Neural crest cell (in vitro differentiated cells): Measurements from ENCODE around the gene GRK4. TPM values are rescaled to one million over a fixed set of nuclear protein-coding genes. Genes with fewer than 3 reads are reported as not detected.

Experiments used
- DNase-seq: peaks from one replicate; pipeline ENCODE4 v3.0.0; 2021; ENCODE audit warnings: low read depth, mixed read lengths, low spot score
- H3K27ac Mint-ChIP-seq: one replicate; pipeline ENCODE4 v1.8.0; 2021; ENCODE audit warnings: mild to moderate bottlenecking, mixed read lengths; ENCODE audit not compliant: unreplicated experiment
- H3K27me3 Mint-ChIP-seq: 2 replicates; pipeline ENCODE4 v1.8.0; 2021; ENCODE audit warnings: low read depth, mild to moderate bottlenecking, mixed read lengths
- H3K36me3 Mint-ChIP-seq: 2 replicates; pipeline ENCODE4 v1.8.0; 2021; ENCODE audit warnings: low read depth, mild to moderate bottlenecking, mixed read lengths
- H3K4me1 Mint-ChIP-seq: 2 replicates; pipeline ENCODE4 v1.8.0; 2021; ENCODE audit warnings: mixed read lengths
- H3K4me3 Mint-ChIP-seq: one replicate; pipeline ENCODE4 v1.8.0; 2021; ENCODE audit warnings: mild to moderate bottlenecking, mixed read lengths
- H3K9me3 Mint-ChIP-seq: 2 replicates; pipeline ENCODE4 v1.8.0; 2021; ENCODE audit warnings: mixed read lengths
- total RNA-seq: library from RNA; stranded (reverse); gene quantifications from 2 replicates; pipeline ENCODE4 v1.2.1, GENCODE V29; 2021
- TF ChIP-seq, protein P1 (sequence below): fragments of 200-600 bp; sonication (generic); conservative IDR thresholded peaks from 2 replicates; pipeline ENCODE4 v1.5.0; 2021; ENCODE audit warnings: antibody characterized with exemption, mild to moderate bottlenecking

The GRK4 gene
- total RNA-seq, 1 donor from 2014 or later: 8.9 TPM

DNA sequence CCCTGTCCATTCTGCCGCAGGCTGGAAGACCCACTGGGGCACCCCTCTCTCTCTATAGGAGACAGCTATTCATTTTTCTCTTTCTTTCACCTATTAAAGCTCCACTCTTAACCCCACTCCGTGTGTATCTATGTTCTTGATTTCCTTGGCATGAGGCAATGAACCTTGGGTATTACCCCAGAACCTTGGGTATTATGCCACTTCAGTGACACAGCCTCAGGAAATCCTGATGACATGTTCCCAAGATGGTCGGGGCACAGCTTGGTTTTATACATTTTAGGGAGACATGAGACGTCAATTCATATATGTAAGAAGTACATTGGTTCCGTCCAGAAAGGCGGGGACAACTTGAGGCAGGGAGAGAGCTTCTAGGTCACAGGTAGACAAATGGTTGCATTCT lies 97.6 kb downstream of the GRK4 start:
- H3K27ac Mint-ChIP-seq: no peak overlapping the region
- H3K4me3 Mint-ChIP-seq: no peak overlapping the region
- TF ChIP-seq, protein P1, sequence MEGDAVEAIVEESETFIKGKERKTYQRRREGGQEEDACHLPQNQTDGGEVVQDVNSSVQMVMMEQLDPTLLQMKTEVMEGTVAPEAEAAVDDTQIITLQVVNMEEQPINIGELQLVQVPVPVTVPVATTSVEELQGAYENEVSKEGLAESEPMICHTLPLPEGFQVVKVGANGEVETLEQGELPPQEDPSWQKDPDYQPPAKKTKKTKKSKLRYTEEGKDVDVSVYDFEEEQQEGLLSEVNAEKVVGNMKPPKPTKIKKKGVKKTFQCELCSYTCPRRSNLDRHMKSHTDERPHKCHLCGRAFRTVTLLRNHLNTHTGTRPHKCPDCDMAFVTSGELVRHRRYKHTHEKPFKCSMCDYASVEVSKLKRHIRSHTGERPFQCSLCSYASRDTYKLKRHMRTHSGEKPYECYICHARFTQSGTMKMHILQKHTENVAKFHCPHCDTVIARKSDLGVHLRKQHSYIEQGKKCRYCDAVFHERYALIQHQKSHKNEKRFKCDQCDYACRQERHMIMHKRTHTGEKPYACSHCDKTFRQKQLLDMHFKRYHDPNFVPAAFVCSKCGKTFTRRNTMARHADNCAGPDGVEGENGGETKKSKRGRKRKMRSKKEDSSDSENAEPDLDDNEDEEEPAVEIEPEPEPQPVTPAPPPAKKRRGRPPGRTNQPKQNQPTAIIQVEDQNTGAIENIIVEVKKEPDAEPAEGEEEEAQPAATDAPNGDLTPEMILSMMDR: no peak
- DNase-seq: no peak
- no peaks in the 10 kb centered on the region for H3K4me1 Mint-ChIP-seq
- H3K27me3 Mint-ChIP-seq: no peaks in the 10 kb centered on the region
- H3K9me3 Mint-ChIP-seq: peaks cover 4% of the 10 kb centered on the region
- no peaks in the 10 kb centered on the region for H3K36me3 Mint-ChIP-seq

GRCh38 chr4:3062471-3062870 lies 99.1 kb downstream of the GRK4 start:
- Mint-ChIP-seq H3K27me3 (no peaks in the 10 kb centered on the region), H3K4me1 (no peaks in the 10 kb centered on the region), H3K36me3 (no peaks in the 10 kb centered on the region), H3K4me3 (no peak overlapping the region), H3K27ac (no peak overlapping the region), H3K9me3 (no peaks in the 10 kb centered on the region)
- TF ChIP-seq, protein P1: no peak
- no peak for DNase-seq

- Mint-ChIP-seq H3K36me3 (no peaks in the 10 kb centered on the region), H3K4me1 (no peaks in the 10 kb centered on the region), H3K27ac (no peak overlapping the region), H3K27me3 (no peaks in the 10 kb centered on the region), H3K4me3 (no peak overlapping the region), H3K9me3 (no peaks in the 10 kb centered on the region)
- TF ChIP-seq, protein P1: no peak
- DNase-seq: no peak
Observed at GRCh38 chr4:3065551-3065950, 102.2 kb downstream of the GRK4 start.

DNA sequence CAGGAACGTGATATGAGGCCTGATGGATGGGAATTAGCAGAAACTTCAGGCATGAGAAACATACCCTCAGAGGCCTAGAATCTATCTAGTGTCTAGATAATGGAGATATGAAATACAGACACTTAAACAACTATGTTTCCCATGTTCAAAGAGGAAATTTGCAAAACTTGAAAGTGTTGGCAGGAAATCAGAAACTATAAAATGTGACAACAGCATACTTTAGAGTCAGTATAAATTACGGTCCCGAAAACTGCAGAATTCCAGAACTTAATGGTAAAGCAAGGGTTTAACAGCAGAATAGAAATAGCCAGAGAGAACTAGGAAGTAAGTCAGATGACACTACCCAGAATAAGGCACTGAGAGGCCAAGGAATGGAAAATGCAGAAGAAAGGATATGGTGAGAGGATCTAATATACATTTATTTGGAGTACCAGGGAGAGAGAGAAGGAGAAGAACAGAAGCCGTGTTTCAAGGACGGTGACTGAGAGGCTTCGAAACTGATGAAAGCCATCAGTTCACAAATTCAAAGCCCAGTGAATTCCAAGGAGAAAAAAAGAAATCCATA lies 103.5 kb downstream of the GRK4 start:
- Mint-ChIP-seq H3K36me3 (no peaks in the 10 kb centered on the region), H3K4me3 (no peak overlapping the region), H3K27ac (no peak overlapping the region), H3K27me3 (no peaks in the 10 kb centered on the region), H3K4me1 (no peaks in the 10 kb centered on the region), H3K9me3 (no peaks in the 10 kb centered on the region)
- TF ChIP-seq, protein P1: no peak
- DNase-seq: no peak

DNA sequence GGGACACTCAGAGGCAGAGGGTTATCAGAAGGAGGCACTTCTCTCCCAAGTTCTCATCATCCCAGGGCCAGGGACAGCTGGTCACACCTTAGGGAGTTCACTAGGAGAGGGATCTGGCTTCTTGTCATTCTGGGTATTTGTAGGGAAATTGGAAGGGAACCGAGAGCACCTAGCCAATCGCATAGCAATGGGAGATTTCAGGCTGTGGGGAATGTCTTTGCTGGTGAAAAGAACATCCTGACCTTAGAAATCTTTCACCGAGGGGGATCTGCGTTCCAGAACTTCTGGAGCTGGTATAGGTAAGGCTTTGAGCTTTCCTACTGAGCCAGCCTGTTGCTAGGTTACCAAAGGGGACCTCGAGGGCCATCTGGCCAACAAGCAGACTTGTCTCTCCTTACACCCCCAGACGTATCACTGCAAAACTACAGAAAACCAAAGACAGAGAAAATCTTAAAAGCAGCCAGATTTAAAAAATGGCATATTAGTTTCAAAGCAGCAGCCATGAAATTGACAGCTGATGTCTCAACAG lies 104.2 kb downstream of the GRK4 start:
- H3K9me3 Mint-ChIP-seq: no peaks in the 10 kb centered on the region
- H3K27me3 Mint-ChIP-seq: no peaks in the 10 kb centered on the region
- no peaks in the 10 kb centered on the region for H3K36me3 Mint-ChIP-seq
- no peak overlapping the region for H3K27ac Mint-ChIP-seq
- TF ChIP-seq, protein P1: no peak
- H3K4me1 Mint-ChIP-seq: no peaks in the 10 kb centered on the region
- no peak overlapping the region for H3K4me3 Mint-ChIP-seq
- DNase-seq: no peak
